NCI-H187 treated with DMSO at 0.1 percent for 48 hours (cell line): Measurements from ENCODE around the gene AP4E1.
A peak's percentile ranks its signal among the peaks of the same experiment; 100 is the strongest.
"Not testable (repeated sequence)": the region's sequence is repeated elsewhere in the genome, so short reads cannot be mapped to it uniquely, and the experiment has no call there.

Experiments used
- DNase-seq: peaks from one replicate; lab custom pipeline; 2025; lab: John Stamatoyannopoulos, UW

Gene AP4E1

GRCh38 chr15:50908209-50909009 is at the start of gene AP4E1:
Gene AP4E1, plus strand, starts transcription at chr15:50908683. Its CDS starts 96 bp downstream, at chr15:50908779.
- peak; percentile 51 for DNase-seq

- DNase-seq: no peak
These were observed 47.7 kb upstream of the AP4E1 start for GRCh38 chr15:50860824-50861223.

GRCh38 chr15:50862553-50862952 is 45.9 kb upstream of the AP4E1 start:
- no peak for DNase-seq

GRCh38 chr15:50864873-50865272 is 43.6 kb upstream of the AP4E1 start:
- DNase-seq: no peak

DNA sequence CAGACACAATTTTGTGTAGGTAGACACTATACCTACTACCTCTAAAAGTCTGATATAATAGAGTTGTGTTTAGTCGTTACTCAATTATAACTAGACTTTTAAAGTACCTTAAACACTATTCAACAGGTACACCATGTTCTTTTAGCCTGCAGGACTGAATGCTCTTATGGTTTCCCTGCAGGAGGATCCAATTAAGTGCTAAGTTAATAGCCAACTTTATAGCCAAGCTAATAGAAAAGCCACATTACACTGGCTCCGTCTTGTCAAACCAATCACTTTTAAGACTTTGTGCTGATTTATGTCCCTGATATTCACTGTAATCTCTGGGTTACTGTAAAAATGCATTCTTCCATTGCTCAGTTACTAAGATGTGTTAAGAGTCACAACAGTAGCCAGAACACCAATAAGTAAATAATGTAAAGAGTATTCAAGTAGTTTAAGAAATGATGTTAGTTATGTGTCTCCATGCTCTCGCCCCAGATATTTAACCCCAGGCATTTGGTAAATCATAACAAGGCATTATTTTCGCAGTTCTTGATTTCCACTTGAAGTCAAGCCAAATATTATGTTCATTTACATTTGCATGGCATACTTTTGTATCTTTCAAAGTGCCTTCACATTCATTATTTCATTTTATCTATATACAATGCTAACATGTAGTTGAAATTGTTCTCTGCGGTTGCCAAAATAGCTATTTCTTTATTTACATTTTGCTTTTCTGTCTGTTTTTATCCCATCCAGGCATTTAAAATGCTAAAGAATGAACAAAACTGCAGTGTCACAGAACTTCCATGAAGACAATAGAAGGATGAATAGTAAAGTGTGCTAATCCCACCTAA is 42.7 kb upstream of the AP4E1 start:
- no peak for DNase-seq

GRCh38 chr15:50871832-50872231 is 36.7 kb upstream of the AP4E1 start:
- DNase-seq: no peak

- no peak for DNase-seq
These were observed 35.6 kb upstream of the AP4E1 start for GRCh38 chr15:50872832-50873426.

DNA sequence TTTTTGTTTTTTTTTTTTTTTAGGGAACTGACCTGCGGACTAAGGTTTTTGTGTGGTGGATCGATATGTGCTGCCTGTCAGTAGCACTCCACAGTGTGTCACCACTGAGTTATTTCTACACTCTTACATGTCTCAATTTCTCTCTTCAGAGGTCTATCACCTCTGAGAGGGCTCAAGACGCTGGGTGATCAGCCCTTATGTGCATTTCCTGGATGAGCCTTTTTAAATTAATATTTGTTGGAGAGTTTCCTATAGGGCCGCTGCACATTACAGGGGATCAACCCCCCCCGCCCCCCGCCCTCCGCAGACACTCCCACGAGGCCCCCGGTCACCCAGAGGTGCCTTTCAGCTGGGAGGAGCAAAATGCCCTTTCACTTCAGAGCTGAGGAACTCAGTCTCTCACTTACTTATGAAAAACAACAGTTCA is 34.5 kb upstream of the AP4E1 start:
- no peak for DNase-seq

GRCh38 chr15:50875238-50875637 is 33.2 kb upstream of the AP4E1 start:
- DNase-seq: not testable (repeated sequence)

- DNase-seq: no peak
These were observed 32.1 kb upstream of the AP4E1 start for GRCh38 chr15:50876260-50876988.

GRCh38 chr15:50876989-50877360 is 31.5 kb upstream of the AP4E1 start:
- no peak for DNase-seq

- DNase-seq: no peak
These were observed 29.4 kb upstream of the AP4E1 start for GRCh38 chr15:50879016-50879617.

- DNase-seq: no peak
These were observed 28.3 kb upstream of the AP4E1 start for GRCh38 chr15:50880206-50880605.

DNA sequence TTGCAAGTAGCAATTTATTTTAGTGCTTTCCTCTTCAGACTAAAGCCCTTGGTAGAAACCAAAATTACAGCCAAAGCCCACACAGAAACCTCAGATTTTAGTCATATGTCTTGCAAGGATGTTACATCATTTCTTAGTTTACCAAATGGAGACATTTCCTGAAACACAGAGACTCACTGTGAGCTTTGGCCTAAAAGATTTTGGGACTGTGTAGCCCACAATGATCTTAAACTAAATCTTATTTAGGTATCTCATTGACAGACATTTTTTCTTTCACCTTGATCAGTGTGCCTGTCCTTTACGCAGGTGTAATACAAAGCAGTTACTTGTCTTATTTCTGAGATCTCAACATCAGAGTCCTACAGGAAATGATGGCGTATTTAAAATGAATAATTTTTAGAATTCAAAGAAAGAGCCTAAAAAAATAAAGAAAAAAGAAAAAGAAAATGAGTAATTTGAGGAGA is 27.8 kb upstream of the AP4E1 start:
- DNase-seq: no peak

DNA sequence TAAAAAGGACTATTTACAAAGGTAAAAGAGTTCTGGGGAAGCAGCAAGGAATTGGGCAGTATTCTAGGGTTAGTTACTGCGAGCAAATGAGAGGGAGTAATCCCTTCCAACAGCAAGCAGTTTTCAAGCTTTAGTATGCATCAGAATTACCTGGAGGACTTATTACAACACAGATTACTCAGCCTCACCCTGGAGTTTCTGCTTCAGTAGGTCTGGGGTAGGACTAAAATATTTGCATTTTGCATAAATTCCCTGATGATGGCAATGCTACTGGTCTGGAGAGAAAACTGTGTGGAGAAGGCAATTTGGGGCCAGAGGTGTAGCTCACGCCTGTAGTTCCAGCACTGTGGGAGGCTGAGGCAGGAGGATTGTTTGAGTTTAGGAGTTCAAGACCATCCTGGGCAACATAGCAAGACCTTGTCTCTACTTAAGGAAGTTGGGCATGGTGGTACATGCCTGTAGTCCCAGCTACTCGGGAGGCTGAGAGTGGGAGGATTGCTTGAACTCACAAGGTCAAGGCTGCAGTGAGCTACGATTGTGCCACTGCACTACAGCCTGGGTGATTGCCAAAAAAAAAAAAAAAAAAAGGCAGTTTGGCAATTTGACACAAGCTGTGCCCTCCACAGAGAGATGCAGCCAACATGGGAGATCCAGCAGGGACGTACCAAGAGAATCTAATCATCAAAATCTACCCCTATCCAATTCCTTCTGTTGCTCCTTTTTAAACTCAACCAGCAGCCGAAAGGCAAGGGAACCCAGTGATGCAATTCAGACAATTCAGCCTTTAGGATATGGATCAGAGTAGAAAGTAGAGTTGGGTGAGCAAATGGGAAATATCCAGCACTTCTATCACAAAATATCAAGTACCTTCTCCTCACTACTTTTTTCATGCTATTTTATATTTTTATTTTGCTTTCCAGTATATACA is 27.1 kb upstream of the AP4E1 start:
- no peak for DNase-seq

GRCh38 chr15:50883903-50884302 is 24.6 kb upstream of the AP4E1 start:
- DNase-seq: no peak

GRCh38 chr15:50884540-50884939 is 23.9 kb upstream of the AP4E1 start:
- DNase-seq: no peak

- no peak for DNase-seq
These were observed 22.4 kb upstream of the AP4E1 start for GRCh38 chr15:50886139-50886467.

- DNase-seq: no peak
These were observed 21.7 kb upstream of the AP4E1 start for GRCh38 chr15:50886611-50887345.

DNA sequence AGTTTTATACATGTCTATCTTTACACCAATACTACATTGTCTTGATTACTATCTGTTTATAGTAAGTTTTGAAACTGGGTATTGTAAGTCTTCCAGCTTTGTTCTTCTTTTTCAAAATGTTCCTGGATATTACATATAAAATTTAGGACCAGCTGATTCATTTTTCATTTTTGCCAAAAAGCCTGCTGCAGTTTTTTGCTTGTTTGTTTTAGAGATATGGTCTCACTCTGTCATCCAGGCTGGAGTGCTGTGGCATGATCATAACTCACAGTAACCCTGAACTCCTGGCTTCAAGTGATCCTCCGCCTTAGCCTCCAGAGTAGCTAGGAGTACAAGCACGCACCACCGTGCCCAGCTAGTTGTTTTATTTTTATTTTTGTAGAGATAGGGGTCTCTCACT is 20.4 kb upstream of the AP4E1 start:
- DNase-seq: no peak
